Measurements from ENCODE around the gene BARHL1.

- TF ChIP-seq CTCF (tag by site-specific recombination; IDR thresholded peaks at IDR 0.05) (no peak), ZNF501 (tag by site-specific recombination; IDR thresholded peaks at IDR 0.05) (no peak), PRDM10 (tag by site-specific recombination; IDR thresholded peaks at IDR 0.05) (no peak), ZNF623 (tag by site-specific recombination; IDR thresholded peaks at IDR 0.05) (no peak), ZNF585B (tag by site-specific recombination; IDR thresholded peaks at IDR 0.05) (no peak), ZBTB7A (tag by site-specific recombination; IDR thresholded peaks at IDR 0.05; ENCODE audit: low read depth) (no peak), WT1 (tag by site-specific recombination; IDR thresholded peaks at IDR 0.05) (no peak), SP3 (tag by site-specific recombination; IDR thresholded peaks at IDR 0.05) (no peak), ZNF266 (tag by site-specific recombination; IDR thresholded peaks at IDR 0.05; ENCODE audit: low read depth) (no peak), HOXC10 (CRISPR knock-in tag; IDR thresholded peaks at IDR 0.05) (no peak)
Measured at GRCh38 chr9:132547976-132548730, 34.3 kb upstream of the BARHL1 start.
